ENCODE results near the gene STRN3. TPM values are rescaled to one million over a fixed set of nuclear protein-coding genes. Genes with fewer than 3 reads are reported as not detected.
A peak's percentile ranks its signal among the peaks of the same experiment; 100 is the strongest.

STRN3 gene
- total and polyA plus RNA-seq, 5 donors from 2014 or later = 3.5 to 27.1 (median 4.4) TPM

DNA sequence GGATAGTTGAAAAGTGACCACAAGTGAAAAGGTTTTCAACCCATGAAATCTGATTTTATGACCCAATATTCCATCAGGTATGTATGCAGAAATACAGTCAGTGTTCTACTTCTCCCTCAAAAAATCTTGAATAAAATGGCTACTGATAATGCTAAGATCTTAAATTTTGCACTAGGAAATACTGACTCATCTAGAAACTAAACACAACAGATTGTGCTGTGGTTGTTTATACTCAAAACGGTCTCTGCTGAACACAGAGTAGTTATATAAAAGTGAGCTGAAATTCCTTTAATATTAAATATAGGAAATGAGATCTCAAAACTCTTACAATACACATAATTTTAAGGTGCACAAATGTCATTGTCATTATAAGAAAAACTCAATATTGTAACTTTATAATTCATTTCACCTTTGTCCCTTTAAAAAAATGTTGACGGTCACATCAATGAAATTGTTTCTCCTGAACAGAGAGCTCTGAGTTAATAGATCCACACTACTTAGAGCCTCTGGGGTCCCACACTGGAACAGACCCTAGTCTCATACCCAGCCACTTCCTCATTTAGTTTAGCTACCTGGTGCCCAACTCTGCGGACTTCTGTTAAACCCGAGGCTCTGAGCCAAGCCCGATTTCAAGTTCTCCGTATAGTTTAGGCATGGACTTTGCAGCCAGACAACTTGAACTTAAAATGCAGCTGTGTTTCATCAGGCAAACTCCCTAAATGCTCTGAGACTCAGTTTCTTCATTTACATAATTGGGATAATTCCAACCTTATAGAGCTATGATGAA lies 142.5 kb downstream of the STRN3 start:
- Histone ChIP-seq H3K36me3 (ENCODE audit: control insufficient read depth, insufficient read depth, low read length) (no peaks in the 10 kb centered on the region), H3K9me3 (ENCODE audit: control insufficient read depth in 2 of 2, low read length in 2 of 2) (no peaks in the 10 kb centered on the region), H3K4me3 (ENCODE audit: low read depth, low read length) (no peak overlapping the region), H3K27ac (ENCODE audit: insufficient read depth, low read length, poor library complexity, severe bottlenecking) (no peak overlapping the region), H3K4me1 (ENCODE audit: control insufficient read depth, insufficient read depth, low read length, poor library complexity, severe bottlenecking) (no peaks in the 10 kb centered on the region), H3K27me3 (ENCODE audit: control insufficient read depth, insufficient read depth, low read length) (no peaks in the 10 kb centered on the region)
- Mint-ChIP-seq H3K27ac (no peak overlapping the region), H3K4me3 (no peak overlapping the region), H3K27me3 (peaks cover 5% of the 10 kb centered on the region), H3K36me3 (no peaks in the 10 kb centered on the region), H3K4me1 (peaks cover 0 to 17% (median under 1%) of the 10 kb centered on the region in 4 donors), H3K9me3 (peaks cover 0 to 2% (median 0%) of the 10 kb centered on the region in 7 donors)
- DNase-seq (peak in 1 of 3 donors; percentile 23), ATAC-seq (ENCODE audit: low read depth in 2 of 2) (no peak)

DNA sequence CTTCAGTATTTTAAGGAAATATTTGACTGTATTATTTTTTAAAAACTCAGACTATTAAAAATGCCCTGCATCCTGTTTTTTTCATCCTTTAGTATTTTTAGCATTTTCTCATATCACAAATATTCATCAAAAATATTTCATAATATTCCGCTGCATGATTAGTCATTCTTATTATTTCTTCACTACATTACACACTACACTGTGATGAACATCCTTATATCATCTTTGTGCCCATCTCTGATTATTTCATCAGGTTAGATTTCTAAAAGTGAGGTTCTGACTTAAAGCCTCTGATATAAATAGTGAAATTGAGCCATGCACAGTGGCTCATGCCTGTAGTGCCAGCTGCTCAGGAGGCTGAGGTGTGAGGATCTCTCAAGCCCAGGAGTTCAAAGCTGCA lies 143.7 kb downstream of the STRN3 start:
- Mint-ChIP-seq H3K36me3 (no peaks in the 10 kb centered on the region), H3K4me1 (peaks cover 0 to 17% (median under 1%) of the 10 kb centered on the region in 4 donors), H3K9me3 (peaks cover 0 to 3% (median 0%) of the 10 kb centered on the region in 7 donors), H3K4me3 (no peak overlapping the region), H3K27me3 (peaks cover 8% of the 10 kb centered on the region), H3K27ac (no peak overlapping the region)
- no peak for DNase-seq
- no peak overlapping the region for H3K27ac ChIP-seq (ENCODE audit: insufficient read depth, low read length, poor library complexity, severe bottlenecking)
- H3K4me3 ChIP-seq (ENCODE audit: low read depth, low read length) = no peak overlapping the region
- ATAC-seq (ENCODE audit: low read depth in 2 of 2) = no peak
- H3K27me3 ChIP-seq (ENCODE audit: control insufficient read depth, insufficient read depth, low read length) = peaks cover 2% of the 10 kb centered on the region
- no peaks in the 10 kb centered on the region for H3K36me3 ChIP-seq (ENCODE audit: control insufficient read depth, insufficient read depth, low read length)
- H3K4me1 ChIP-seq (ENCODE audit: control insufficient read depth, insufficient read depth, low read length, poor library complexity, severe bottlenecking) = no peaks in the 10 kb centered on the region
- no peaks in the 10 kb centered on the region for H3K9me3 ChIP-seq (ENCODE audit: control insufficient read depth in 2 of 2, low read length in 2 of 2)

DNA sequence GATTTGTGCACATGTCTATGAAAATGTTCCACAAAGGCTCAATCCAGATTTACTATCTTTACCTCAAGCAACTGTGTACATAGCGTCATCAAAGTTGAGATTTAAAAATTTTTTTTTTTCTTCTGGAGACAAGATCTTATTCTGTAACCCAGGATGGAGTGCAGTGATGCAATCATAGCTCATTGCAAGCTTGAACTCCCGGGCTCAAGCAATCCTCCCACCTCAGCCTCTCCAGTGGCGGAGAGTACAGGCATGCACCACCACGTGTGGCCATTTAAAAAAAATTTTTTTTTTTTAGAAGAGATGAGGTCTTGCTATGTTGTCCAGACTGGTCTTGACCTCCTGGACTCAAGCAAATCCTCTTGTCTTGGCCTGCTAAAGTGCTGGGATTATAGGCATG lies 149.5 kb downstream of the STRN3 start:
- no peak overlapping the region for H3K4me3 Mint-ChIP-seq
- peaks cover 50% of the 10 kb centered on the region for H3K27me3 Mint-ChIP-seq
- Histone ChIP-seq H3K27me3 (ENCODE audit: control insufficient read depth, insufficient read depth, low read length) (peaks cover 21% of the 10 kb centered on the region), H3K4me3 (ENCODE audit: low read depth, low read length) (no peak overlapping the region), H3K36me3 (ENCODE audit: control insufficient read depth, insufficient read depth, low read length) (no peaks in the 10 kb centered on the region), H3K4me1 (ENCODE audit: control insufficient read depth, insufficient read depth, low read length, poor library complexity, severe bottlenecking) (peaks cover 18% of the 10 kb centered on the region), H3K9me3 (ENCODE audit: control insufficient read depth in 2 of 2, low read length in 2 of 2) (no peaks in the 10 kb centered on the region), H3K27ac (ENCODE audit: insufficient read depth, low read length, poor library complexity, severe bottlenecking) (no peak overlapping the region)
- peaks cover 0 to 5% (median 0%) of the 10 kb centered on the region in 7 donors for H3K9me3 Mint-ChIP-seq
- no peak overlapping the region for H3K27ac Mint-ChIP-seq
- DNase-seq (no peak), ATAC-seq (ENCODE audit: low read depth in 2 of 2) (no peak)
- H3K4me1 Mint-ChIP-seq = peaks cover 6 to 21% (median 10%) of the 10 kb centered on the region in 4 donors
- no peaks in the 10 kb centered on the region for H3K36me3 Mint-ChIP-seq

DNA sequence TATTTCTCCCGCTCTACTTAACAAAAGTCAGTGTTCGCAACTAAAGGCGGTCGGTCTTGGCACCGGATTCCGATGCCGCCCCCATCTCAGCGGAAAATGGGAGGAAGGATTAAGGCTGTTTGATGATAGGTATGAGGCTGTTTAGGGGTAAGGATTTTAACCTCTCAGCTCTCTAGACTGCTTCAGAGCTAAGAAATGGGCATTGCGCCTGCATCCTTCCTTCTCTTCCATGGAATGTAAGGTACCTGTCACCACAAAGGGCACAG lies 150.5 kb downstream of the STRN3 start:
- Mint-ChIP-seq H3K27ac (no peak overlapping the region), H3K4me1 (peaks cover 6 to 21% (median 10%) of the 10 kb centered on the region in 4 donors), H3K36me3 (no peaks in the 10 kb centered on the region), H3K4me3 (peak overlapping the region; percentile 54 to 79 (median 69)), H3K9me3 (peaks cover 0 to 5% (median 0%) of the 10 kb centered on the region in 7 donors), H3K27me3 (peaks cover 58% of the 10 kb centered on the region)
- no peaks in the 10 kb centered on the region for H3K36me3 ChIP-seq (ENCODE audit: control insufficient read depth, insufficient read depth, low read length)
- no peak overlapping the region for H3K27ac ChIP-seq (ENCODE audit: insufficient read depth, low read length, poor library complexity, severe bottlenecking)
- H3K27me3 ChIP-seq (ENCODE audit: control insufficient read depth, insufficient read depth, low read length) = peaks cover 21% of the 10 kb centered on the region
- no peak overlapping the region for H3K4me3 ChIP-seq (ENCODE audit: low read depth, low read length)
- ATAC-seq (ENCODE audit: low read depth in 2 of 2) = no peak
- DNase-seq = no peak
- peaks cover 18% of the 10 kb centered on the region for H3K4me1 ChIP-seq (ENCODE audit: control insufficient read depth, insufficient read depth, low read length, poor library complexity, severe bottlenecking)
- no peaks in the 10 kb centered on the region for H3K9me3 ChIP-seq (ENCODE audit: control insufficient read depth in 2 of 2, low read length in 2 of 2)

DNA sequence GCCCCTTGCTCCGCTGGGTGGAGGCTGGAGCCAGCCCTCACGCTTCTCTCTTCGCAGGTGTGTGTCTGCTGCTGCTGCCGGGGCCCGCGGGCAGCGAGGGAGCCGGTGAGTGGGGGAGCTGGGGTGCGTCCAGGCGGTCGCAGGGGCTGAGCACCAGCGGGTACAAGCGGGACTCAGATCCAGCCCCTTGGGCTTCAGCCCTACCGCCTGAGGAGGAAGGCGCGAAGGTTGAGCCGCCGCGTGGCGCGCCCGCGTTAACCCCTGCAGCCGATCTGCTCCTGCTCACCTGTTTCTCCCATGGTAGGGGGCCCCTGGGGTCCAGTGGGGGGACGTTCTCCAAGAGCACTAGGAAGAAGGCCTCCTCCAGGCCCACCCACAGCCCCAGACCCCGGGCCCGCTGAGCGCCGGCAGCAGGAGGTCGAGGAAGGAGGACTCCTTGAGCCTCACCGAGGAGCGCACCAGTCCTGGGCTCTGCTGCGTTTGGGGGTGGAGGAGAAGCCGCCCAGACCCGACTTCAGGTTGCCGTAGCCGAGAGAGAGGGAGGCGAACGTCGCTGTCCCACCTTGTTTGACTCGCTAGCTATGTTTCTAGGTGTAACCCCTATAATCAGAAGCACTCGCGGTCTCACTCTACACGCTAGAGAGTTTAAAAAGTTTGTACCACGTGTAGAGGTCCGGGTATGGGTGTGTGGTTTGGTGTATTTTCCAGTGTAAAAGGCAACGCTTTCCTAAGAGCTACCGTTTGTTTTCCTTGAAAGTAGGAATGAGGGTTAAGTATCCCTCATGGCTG lies 151.0 kb downstream of the STRN3 start:
- Histone ChIP-seq H3K27ac (ENCODE audit: insufficient read depth, low read length, poor library complexity, severe bottlenecking) (no peak overlapping the region), H3K27me3 (ENCODE audit: control insufficient read depth, insufficient read depth, low read length) (peaks cover 21% of the 10 kb centered on the region), H3K36me3 (ENCODE audit: control insufficient read depth, insufficient read depth, low read length) (no peaks in the 10 kb centered on the region), H3K4me3 (ENCODE audit: low read depth, low read length) (no peak overlapping the region), H3K4me1 (ENCODE audit: control insufficient read depth, insufficient read depth, low read length, poor library complexity, severe bottlenecking) (peaks cover 18% of the 10 kb centered on the region), H3K9me3 (ENCODE audit: control insufficient read depth in 2 of 2, low read length in 2 of 2) (no peaks in the 10 kb centered on the region)
- no peaks in the 10 kb centered on the region for H3K36me3 Mint-ChIP-seq
- ATAC-seq (ENCODE audit: low read depth in 2 of 2) (peak; percentile 14 to 22), DNase-seq (peak in 2 of 3 donors; percentile 2 to 13)
- H3K4me3 Mint-ChIP-seq = peak overlapping the region; percentile 75 to 80 (median 78)
- peaks cover 63% of the 10 kb centered on the region for H3K27me3 Mint-ChIP-seq
- peaks cover 0 to 5% (median 0%) of the 10 kb centered on the region in 7 donors for H3K9me3 Mint-ChIP-seq
- H3K27ac Mint-ChIP-seq = no peak overlapping the region
- peaks cover 6 to 21% (median 10%) of the 10 kb centered on the region in 4 donors for H3K4me1 Mint-ChIP-seq

DNA sequence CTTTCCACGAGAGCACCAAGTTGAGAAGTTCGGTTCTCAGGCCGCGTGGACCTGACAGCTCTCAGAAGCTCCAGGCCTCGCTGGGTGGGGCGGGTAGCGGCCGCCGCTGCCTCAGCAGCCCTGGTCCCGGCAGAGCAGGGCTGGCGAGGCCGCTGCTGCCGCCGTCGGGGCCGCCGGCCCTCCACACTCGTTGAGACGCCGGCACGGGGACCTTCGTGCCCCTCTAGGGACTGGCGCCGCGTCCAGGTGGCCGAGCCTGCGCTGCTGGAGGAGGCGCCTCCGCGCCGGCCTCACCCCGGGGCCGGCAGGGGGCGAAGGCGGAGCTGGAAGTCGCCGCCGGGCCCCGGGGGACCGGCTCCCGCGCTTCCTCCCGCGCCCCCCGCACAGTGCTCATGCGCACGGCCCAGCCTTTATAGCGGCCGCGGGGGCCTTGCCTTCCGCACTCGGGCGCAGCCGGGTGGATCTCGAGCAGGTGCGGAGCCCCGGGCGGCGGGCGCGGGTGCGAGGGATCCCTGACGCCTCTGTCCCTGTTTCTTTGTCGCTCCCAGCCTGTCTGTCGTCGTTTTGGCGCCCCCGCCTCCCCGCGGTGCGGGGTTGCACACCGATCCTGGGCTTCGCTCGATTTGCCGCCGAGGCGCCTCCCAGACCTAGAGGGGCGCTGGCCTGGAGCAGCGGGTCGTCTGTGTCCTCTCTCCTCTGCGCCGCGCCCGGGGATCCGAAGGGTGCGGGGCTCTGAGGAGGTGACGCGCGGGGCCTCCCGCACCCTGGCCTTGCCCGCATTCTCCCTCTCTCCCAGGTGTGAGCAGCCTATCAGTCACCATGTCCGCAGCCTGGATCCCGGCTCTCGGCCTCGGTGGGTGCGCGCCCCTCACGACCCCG lies 151.8 kb downstream of the STRN3 start, which contains the start of gene COCH:
Gene COCH, plus strand, starts transcription at position 440 of the 879 bp plus-strand sequence. Its CDS starts 380 bp downstream, at position 820.
- H3K27me3 ChIP-seq (ENCODE audit: control insufficient read depth, insufficient read depth, low read length) = peaks cover 21% of the 10 kb centered on the region
- peaks cover 6 to 21% (median 10%) of the 10 kb centered on the region in 4 donors for H3K4me1 Mint-ChIP-seq
- peaks cover 70% of the 10 kb centered on the region for H3K27me3 Mint-ChIP-seq
- no peaks in the 10 kb centered on the region for H3K36me3 Mint-ChIP-seq
- ATAC-seq (ENCODE audit: low read depth in 2 of 2) (peak; percentile 52 to 62), DNase-seq (peak; percentile 6 to 42 (median 9))
- peaks cover 18% of the 10 kb centered on the region for H3K4me1 ChIP-seq (ENCODE audit: control insufficient read depth, insufficient read depth, low read length, poor library complexity, severe bottlenecking)
- H3K27ac Mint-ChIP-seq = no peak within 1 kb of the TSS
- no peaks in the 10 kb centered on the region for H3K36me3 ChIP-seq (ENCODE audit: control insufficient read depth, insufficient read depth, low read length)
- H3K27ac ChIP-seq (ENCODE audit: insufficient read depth, low read length, poor library complexity, severe bottlenecking) = no peak within 1 kb of the TSS
- peaks cover 0 to 5% (median 0%) of the 10 kb centered on the region in 7 donors for H3K9me3 Mint-ChIP-seq
- H3K9me3 ChIP-seq (ENCODE audit: control insufficient read depth in 2 of 2, low read length in 2 of 2) = no peaks in the 10 kb centered on the region
- peak within 1 kb of the TSS; percentile 75 to 80 (median 78) for H3K4me3 Mint-ChIP-seq
- H3K4me3 ChIP-seq (ENCODE audit: low read depth, low read length) = no peak within 1 kb of the TSS

All from CD4-positive, CD25-positive, alpha-beta regulatory T cell (primary cell).